KBM-7 (cell line): ENCODE measurements around the gene CDKN2D.
"Not testable (repeated sequence)": the region's sequence is repeated elsewhere in the genome, so short reads cannot be mapped to it uniquely, and the experiment has no call there.

Source experiments
- DNase-seq: peaks from one replicate; pipeline ENCODE4 v3.0.0-alpha.2; 2015
- in situ Hi-C: fragments of 300-500 bp; cut with MboI; formaldehyde crosslinking; loops from 2 replicates; pipeline ENCODE4 v1.14.3; 2020; ENCODE audit warnings: low sequenced_read_pairs, low pct_unique_long_range_greater_than_20kb, mixed read lengths

CDKN2D gene

DNA sequence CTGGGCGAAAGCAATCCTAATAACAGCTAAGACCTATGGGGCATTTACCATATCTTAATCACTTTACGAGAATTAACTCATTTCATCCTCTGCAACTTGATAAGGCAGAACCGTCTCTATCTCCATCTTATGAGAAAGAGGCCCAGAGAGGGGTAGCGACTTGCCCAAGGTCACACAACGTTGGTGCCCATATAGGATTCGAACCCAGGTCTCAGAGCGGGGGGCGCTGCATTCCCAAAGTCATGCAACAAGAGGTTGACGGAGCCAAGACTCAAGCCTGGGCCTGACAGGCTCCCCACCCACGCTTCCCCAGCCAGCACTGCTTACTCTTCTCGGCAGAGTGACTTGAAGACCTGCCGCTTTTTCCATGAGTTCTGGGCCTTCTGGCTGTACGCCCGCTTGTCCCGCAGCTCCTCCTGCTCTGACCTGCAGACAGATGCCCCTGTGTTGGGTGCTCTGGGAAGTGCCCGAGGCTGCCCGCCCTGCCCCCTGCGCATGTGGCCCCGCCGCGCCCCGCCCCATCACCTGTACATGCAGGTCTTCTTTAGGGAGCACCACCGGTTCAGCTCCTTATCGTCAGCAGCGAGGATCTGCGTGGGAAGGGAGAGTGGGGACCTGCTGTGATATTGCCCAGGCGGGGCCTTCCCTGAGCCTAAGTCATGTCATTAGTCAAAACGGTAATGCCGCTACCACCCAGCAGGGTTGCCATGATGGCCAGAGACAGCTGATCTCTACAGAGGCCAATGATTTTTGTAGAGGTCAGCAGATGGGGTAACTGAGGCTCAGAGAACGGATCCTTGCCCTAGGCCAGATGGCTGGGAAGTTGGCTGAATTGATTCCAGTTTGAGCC lies 13.8 kb downstream of the CDKN2D start:
- DNase-seq: no peak
- in situ Hi-C loops: no loop called here

DNA sequence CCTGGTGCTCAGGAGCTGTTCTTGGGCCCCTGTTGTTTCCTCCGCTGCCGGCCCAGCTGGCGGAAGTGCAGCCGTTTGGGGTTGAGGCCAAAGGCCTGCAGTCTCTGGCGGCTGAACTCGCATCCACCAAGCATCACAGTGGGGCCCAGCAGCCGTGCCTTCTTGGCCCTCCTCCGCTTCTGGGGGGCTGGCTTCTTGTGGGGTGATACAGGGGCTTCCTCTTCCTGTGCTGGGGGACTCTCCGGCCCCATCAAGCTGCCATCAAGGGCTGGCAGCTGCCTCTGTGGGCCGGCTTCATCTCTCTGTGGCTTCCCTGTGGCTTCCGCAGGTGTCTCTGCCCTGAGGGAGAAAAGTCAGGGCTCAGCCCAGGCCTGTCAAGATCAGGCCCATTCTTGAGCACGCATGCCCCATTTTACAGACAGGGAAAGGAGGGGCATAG lies 14.8 kb downstream of the CDKN2D start:
- no peak for DNase-seq
- in situ Hi-C loops: no loop called here

DNA sequence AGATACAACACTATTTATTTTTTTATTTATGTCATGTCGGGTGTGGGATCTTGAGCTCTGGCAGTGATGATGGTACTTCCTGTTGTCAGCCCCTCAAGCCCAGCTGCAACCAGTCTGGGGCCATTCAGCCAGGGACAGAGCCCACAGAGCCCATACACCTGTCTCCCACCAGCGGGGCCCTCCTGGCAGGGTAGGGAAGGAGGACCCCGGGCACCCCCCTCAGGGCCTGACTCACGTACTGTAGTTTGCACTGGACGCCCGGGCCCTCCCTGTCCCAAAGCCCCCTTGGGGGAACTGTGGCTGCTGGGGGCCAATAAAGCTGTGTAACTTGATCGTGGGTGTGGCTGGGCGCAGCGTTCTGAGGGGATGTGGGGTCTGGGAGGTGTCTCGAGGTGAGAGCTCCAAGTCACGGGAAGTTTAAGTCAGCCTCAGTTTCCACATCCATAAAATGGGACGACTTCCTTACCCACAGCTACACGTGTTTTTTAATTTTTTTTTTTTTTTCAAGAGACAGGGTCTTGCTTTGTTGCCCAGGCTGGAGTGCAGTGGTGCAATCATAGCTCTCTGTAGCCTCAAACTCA lies 15.6 kb downstream of the CDKN2D start:
- no peak for DNase-seq
- in situ Hi-C loops: no loop called here

DNA sequence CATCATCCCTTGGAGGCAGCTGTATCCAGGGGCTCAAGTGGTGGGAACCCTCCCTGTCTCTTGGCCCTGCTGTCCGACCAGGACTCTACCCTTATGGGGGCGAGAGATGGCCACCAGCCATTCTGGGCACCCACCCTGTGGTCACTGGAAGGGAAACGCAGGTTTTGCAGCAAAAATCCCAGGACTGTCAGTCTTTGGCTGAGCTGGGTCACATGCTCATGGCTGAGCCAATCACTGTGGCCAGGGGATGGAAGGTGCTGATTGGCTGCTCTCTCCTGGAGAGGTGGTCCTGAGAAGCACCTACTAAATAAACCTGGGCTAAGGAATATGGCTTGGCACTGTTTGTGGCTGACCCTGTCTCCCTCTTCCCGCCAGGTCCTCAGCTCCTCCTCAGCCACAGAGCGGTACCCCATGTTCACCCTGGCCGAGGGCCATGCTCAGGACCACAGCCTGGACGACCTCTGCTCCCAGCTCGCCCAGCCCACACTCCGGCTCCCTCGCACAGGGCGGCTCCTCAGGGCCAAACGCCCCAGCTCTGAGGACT lies 16.2 kb downstream of the CDKN2D start:
- DNase-seq: no peak
- in situ Hi-C loops: no loop called here

DNA sequence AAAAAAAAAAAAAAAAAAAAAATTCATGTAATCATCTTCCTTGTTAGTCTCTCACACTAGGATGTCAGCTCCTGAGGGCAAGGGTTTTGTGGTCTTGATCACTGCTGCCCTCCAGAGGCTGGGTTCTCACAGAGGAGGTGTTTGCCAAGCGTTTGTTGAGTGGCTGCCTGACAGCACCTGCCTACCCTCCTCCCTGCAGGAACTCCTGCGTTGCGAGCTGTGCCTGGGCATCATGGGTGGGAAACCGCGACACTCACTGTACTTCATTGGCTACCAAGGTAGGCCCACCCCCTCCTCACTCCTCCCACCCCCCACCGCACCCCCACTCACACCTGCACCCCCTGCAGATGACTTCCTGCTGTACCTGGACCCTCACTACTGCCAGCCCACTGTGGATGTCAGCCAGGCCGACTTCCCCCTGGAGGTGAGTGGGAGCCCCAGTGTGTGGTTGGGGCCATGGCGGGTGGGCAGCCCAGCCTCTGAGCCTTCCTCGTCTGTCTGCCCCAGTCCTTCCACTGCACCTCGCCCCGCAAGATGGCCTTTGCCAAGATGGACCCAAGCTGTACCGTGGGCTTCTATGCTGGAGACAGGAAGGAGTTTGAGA lies 17.0 kb downstream of the CDKN2D start:
- in situ Hi-C loops: no loop called here
- peak; percentile 68 for DNase-seq

DNA sequence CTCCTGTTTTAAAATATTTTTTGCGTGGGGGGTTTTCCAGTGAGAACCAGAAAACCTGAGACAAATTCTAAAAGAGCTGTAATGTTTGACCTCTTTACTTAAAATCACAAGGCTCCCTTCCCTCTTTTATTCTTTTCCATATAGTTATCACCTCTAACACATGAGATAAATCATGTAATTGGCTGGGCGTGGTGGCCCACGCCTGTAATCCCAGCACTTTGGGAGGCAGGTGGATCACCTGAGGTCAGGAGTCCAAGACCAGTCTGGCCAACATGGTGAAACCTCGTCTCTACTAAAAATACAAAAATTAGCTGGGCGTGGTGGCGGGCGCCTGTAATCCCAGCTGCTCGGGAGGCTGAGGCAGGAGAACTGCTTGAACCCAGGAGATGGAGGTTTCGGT lies 17.8 kb downstream of the CDKN2D start:
- DNase-seq, in situ Hi-C loops: not testable (repeated sequence)

DNA sequence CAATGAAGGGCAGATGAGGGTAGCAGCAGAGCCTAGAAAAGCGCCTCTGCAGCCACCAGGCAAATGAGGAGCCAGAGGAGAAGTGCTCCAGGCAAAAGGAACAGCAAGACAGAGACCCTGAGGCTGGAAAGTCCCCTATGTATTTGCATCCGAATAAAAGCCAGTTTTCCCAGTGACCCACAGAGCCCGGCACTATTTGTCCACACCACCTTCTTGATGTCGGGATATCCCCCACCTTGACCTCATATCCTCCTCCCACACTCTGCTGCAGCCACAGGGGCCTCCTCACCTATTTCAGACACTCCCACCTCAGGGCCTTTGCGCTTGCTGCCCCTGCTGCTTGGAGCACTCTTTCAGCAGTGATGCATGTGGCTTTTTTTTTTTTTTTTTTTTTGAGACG lies 18.4 kb downstream of the CDKN2D start:
- in situ Hi-C loops: no loop called here
- no peak for DNase-seq

DNA sequence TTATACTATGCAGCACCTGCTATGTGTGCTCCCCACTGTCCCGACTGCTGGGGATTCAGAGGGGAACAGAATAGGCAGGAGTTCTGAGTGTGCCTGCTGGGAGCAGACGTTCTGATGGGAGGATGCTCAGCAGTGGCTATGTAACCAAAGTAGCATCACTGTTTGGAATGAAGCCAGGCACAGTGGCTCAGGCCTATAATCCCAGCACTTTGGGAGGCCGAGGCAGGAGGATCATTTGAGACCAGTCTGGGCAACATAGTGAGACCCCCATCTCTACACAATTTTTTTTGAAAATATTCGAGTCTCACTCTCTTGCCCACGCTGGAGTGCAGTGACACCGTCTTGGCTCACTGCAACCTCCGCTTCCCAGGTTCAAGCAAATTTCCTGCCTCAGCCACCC lies 19.0 kb downstream of the CDKN2D start:
- in situ Hi-C loops: no loop called here

DNA sequence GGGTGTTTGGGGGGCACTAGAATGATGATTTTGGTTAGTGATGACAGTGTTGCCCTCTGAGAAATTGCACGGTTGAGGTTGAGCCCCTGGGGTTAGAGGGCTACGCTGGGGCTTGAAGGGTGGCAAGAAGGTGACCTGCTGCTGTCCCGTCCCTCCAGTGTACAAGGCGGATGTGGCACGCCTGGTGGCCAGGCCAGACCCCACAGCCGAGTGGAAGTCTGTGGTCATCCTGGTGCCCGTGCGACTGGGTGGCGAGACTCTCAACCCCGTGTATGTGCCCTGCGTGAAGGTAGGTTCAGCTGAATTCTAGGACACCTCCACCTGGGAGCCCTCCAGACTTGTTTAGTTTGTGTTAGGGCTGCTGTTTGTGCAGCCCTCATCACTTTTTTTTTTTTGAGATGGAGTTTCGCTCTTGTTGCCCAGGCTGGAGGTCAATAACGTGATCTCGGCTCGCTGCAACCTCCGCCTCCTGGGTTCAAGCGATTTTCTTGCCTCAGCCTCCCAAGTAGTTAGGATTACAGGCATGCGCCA lies 20.0 kb downstream of the CDKN2D start:
- DNase-seq: no peak
- in situ Hi-C loops: no loop called here

More for the DNA sequence above, 19.0 kb downstream of the CDKN2D start:
- DNase-seq: no peak

DNA sequence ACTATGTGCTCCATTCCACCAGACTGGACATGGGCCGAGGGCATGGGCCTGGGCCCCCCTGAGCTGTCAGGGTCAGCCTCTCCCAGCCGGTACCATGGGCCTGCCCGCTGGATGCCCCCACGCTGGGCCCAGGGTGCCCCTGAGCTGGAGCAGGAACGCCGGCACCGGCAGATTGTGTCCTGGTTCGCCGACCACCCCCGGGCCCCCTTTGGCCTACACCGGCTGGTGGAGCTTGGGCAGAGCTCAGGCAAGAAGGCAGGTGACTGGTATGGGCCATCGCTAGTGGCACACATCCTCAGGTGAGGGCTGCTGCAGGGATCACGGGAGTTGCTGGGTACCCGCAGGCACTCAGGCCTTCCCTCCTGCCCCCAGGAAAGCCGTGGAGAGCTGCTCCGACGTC lies 22.0 kb downstream of the CDKN2D start:
- in situ Hi-C loops: no loop called here
- no peak for DNase-seq

DNA sequence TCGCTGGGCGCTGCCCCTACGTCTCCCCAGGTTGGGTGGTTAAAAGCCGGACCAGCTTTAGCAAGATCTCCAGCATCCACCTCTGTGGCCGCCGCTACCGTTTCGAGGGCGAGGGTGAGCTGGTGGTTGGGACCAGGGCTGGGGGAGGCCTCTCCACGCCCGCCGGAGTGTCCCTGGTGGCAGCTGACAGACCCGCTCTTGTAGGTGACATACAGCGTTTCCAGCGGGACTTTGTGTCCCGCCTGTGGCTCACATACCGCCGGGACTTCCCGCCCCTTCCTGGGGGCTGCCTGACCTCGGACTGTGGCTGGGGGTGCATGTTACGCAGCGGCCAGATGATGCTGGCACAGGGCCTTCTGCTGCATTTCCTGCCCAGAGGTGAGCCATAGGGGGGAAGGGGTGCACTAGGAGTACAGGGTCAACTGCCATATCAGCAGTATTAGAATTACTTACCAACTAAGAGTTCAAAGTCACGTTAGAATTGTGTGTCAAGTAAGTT lies 24.0 kb downstream of the CDKN2D start:
- in situ Hi-C loops: no loop called here

DNA sequence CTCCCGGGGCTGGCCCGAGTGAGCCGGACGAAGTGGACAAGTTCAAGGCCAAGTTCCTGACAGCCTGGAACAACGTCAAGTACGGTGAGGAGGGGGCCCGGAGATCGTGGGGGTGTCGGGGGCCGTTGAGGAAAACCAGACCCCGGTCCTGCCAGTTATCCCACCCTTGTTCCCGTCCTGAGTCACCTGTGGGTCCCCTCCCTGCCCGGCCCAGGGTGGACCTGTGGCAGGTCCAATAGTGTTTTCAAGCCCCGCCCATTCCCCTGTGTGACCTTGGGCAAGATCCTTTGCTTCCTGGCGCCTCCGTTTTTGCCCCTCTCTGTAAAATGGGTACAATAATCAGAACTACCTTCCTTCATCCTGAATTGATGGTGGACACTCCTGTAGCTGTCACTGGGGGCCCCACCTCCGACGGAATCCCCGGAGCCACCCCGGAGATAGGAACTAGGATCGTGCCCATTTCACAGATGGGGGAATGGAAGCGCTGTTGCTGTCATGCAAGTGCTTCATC lies 24.5 kb downstream of the CDKN2D start:
- peak; percentile 23 for DNase-seq

More for the DNA sequence above, 24.0 kb downstream of the CDKN2D start:
- no peak for DNase-seq

DNA sequence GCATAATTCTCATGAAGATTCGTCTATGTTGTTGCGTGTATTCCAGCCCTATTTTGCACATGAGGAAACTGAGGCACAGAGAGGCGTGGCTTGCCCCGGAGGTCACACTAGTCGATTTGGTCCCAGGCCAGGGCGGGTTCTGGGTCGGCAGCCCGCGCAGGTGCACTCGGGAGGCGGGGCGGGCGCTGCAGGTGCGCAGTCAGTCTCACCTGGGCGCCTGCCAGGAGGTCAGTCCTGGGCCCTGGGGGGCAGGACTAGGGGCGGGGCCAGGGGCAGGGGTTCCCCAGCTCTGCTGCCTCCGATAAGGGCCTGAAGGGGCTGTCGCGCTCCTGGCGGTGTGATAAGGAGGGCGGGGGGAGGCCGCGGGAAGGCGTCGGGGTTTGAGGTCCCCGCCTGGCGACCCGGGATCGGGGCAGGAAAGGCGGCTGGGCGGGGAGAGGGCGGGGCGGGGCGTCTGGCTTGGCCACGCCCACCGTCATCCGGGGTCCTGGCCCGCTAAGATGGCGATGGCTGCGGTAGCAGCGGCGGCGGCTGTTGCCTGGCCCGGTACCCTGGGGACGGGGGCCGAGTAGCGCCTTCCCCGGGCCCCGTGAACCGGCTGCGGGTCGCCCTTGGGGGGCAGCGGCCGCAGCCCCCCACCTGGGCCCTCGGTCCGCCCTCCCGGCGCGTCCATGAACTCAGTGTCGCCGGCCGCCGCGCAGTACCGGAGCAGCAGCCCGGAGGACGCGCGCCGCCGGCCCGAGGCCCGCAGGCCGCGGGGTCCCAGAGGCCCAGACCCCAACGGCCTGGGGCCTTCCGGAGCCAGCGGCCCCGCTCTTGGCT lies 25.1 kb downstream of the CDKN2D start, which contains the start of gene ATG4D:
ATG4D (plus strand) TSS at position 485 of the 822 bp plus-strand sequence; CDS start at position 672, 187 bp downstream.
- DNase-seq: peak; percentile 63

More for the DNA sequence above, 24.5 kb downstream of the CDKN2D start:
- in situ Hi-C loops: no loop called here

DNA sequence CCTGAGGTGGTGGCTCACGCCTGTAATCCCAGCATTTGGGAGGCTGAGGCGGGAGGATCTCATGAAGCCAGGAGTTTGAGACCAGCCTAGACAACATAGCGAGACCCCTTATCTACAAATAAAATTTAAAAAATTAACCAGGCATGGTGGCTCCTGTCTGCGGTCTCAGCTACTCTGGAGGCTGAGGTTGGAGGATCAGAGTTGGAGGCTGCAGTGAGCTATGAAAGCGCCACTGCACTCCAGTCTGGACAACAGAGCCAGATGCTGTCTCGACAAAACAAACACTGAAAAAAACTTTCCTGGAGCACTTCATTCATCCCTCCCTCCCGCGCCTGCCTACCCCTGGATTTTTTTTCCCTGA lies 25.7 kb downstream of the CDKN2D start:
- in situ Hi-C loops: no loop called here

More for the DNA sequence above, 25.1 kb downstream of the CDKN2D start, which contains the start of gene ATG4D:
- in situ Hi-C loops: no loop called here

DNA sequence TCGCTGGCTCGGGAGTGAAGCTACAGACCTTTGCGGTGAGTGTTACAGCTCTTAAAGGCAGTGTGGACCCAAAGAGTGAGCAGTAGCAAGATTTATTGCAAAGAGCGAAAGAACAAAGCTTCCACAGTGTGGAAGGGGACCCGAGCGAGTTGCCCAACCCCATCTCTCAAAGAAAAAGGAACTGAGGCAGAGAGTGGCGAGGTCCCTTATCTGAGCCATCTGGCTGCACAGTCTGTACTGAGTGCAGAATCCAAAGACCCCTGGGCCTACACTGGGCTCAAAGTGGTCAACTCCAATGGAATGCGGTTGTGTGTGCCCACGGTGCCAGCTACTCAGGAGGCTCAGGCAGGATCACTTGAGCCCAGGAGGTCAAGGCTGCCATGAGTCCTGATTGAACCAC lies 29.8 kb downstream of the CDKN2D start:
- in situ Hi-C loops: not testable (repeated sequence)

More for the DNA sequence above, 25.7 kb downstream of the CDKN2D start:
- no peak for DNase-seq

DNA sequence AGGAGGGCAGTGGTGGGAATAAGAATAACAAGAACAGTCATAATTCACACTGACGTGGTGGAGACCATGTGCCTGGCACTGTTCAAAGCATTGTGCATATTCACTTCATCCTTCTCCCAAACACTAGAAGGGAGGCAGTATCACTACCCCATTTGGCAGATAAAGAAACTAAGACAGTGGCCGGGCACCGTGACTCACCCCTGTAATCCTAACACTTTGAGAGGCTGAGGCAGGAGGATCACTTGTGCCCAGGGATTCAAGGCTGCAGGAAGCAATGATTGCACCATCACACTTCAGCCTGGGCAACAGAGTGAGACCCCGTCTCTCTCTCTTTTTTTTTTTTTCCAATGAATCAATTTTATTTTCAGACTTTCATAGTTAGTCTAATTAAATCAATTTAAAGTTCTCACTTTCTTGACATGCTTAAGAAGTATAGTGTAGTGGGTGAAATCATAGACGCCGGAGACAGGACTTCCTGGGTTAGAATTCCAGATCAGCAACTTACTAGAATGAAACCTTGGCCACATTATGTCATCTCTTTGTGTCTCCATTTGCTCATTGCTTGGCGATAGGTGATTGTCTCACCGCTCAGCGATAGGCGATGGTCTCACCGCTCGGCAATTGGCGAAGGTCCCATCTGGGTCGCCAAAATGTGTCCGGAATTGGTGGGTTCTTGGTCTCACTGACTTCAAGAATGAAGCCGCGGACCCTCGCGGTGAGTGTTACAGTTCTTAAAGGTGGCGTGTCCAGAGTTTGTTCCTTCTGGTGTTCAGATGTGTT lies 30.4 kb downstream of the CDKN2D start:
- DNase-seq: no peak
- in situ Hi-C loops: no loop called here

More for the DNA sequence above, 29.8 kb downstream of the CDKN2D start:
- not testable (repeated sequence) for DNase-seq

DNA sequence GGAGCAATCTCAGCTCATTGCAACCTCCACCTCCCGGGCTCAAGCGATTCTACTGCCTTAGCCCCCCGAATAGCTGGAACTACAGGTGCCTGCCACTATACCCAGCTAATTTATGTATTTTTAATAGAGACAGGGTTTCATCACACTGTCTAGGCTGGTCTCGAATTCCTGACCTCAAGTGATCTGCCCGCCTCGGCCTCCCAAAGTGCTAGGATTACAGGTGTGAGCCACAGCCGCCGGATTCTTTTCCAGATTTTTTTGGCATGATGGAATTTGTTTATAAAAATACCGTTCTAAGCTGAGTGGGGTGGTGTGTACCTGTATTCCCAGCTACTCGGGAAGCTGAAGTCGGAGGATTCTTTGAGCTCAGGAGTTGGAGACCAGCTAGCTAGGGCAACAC lies 31.1 kb downstream of the CDKN2D start:
- in situ Hi-C loops: no loop called here
- no peak for DNase-seq

DNA sequence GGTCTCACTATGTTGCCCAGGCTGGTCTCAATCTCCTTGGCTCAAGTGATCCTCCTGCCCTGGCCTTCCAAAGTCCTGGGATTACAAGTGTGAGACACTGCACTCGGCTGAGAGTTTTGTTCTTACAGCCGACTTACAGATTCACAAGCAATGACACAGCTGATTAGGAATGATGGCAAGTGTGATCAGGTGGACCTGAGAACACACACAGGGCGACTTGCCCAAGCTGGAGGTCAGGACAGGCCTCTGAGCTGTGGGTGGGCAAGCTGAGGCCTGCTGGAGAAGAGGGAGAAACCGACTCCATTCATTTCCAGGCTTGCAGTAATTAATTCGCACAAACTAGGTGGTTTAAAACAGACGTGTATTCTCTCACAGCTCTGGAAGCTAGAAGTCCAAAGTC lies 33.2 kb downstream of the CDKN2D start:
- DNase-seq: no peak
- in situ Hi-C loops: no loop called here
